ENCODE data around the gene MRFAP1.

MRFAP1 gene

GRCh38 chr4:6619116-6619465 is 21.4 kb upstream of the MRFAP1 start:
- TF ChIP-seq CTCF (IDR thresholded peaks at IDR 0.05; ENCODE audit: low read depth, low read length), result no peak
- TF ChIP-seq EZH2phosphoT487 (IDR thresholded peaks at IDR 0.05; ENCODE audit: low read depth), result no peak

GRCh38 chr4:6619466-6620255 is 20.8 kb upstream of the MRFAP1 start:
- Histone ChIP-seq H3K4me3 (ENCODE audit: low read length) (no peak overlapping the region), H3K4me1 (ENCODE audit: low read length) (no peaks in the 10 kb centered on the region), H3K4me2 (ENCODE audit: low read length) (no peak overlapping the region), H3K27me3 (ENCODE audit: low read depth, low read length) (no peaks in the 10 kb centered on the region), H3K9ac (ENCODE audit: low read length) (no peak overlapping the region), H4K20me1 (ENCODE audit: insufficient read depth, low read length) (no peaks in the 10 kb centered on the region), H3K9me3 (ENCODE audit: insufficient read depth, low read length) (no peaks in the 10 kb centered on the region), H3K79me2 (ENCODE audit: low read length) (no peaks in the 10 kb centered on the region), H2AFZ (ENCODE audit: low read depth, low read length) (no peak overlapping the region), H3K36me3 (replicated peaks; ENCODE audit: low read depth, low read length) (peaks cover 4% of the 10 kb centered on the region), H3K27ac (ENCODE audit: low read length) (no peak overlapping the region)
- TF ChIP-seq EZH2phosphoT487 (IDR thresholded peaks at IDR 0.05; ENCODE audit: low read depth), result no peak
- no peak for TF ChIP-seq CTCF (IDR thresholded peaks at IDR 0.05; ENCODE audit: low read depth, low read length)

More at GRCh38 chr4:6619116-6619465, 21.4 kb upstream of the MRFAP1 start:
- no peaks in the 10 kb centered on the region for H4K20me1 ChIP-seq (ENCODE audit: insufficient read depth, low read length)
- H3K4me3 ChIP-seq (ENCODE audit: low read length), result no peak overlapping the region
- peaks cover 4% of the 10 kb centered on the region for H3K36me3 ChIP-seq (replicated peaks; ENCODE audit: low read depth, low read length)
- H2AFZ ChIP-seq (ENCODE audit: low read depth, low read length), result no peak overlapping the region
- no peaks in the 10 kb centered on the region for H3K9me3 ChIP-seq (ENCODE audit: insufficient read depth, low read length)
- no peaks in the 10 kb centered on the region for H3K4me1 ChIP-seq (ENCODE audit: low read length)
- no peaks in the 10 kb centered on the region for H3K27me3 ChIP-seq (ENCODE audit: low read depth, low read length)
- no peak overlapping the region for H3K9ac ChIP-seq (ENCODE audit: low read length)
- H3K79me2 ChIP-seq (ENCODE audit: low read length), result no peaks in the 10 kb centered on the region
- no peak overlapping the region for H3K4me2 ChIP-seq (ENCODE audit: low read length)
- no peak overlapping the region for H3K27ac ChIP-seq (ENCODE audit: low read length)

GRCh38 chr4:6620296-6620695 is 20.2 kb upstream of the MRFAP1 start:
- Histone ChIP-seq H3K36me3 (replicated peaks; ENCODE audit: low read depth, low read length) (peaks cover 4% of the 10 kb centered on the region), H3K9ac (ENCODE audit: low read length) (no peak overlapping the region), H3K79me2 (ENCODE audit: low read length) (no peaks in the 10 kb centered on the region), H4K20me1 (ENCODE audit: insufficient read depth, low read length) (no peaks in the 10 kb centered on the region), H2AFZ (ENCODE audit: low read depth, low read length) (no peak overlapping the region), H3K4me2 (ENCODE audit: low read length) (no peak overlapping the region), H3K4me1 (ENCODE audit: low read length) (no peaks in the 10 kb centered on the region), H3K27me3 (ENCODE audit: low read depth, low read length) (no peaks in the 10 kb centered on the region), H3K27ac (ENCODE audit: low read length) (no peak overlapping the region), H3K9me3 (ENCODE audit: insufficient read depth, low read length) (no peaks in the 10 kb centered on the region), H3K4me3 (ENCODE audit: low read length) (no peak overlapping the region)
- TF ChIP-seq EZH2phosphoT487 (IDR thresholded peaks at IDR 0.05; ENCODE audit: low read depth), result no peak
- TF ChIP-seq CTCF (IDR thresholded peaks at IDR 0.05; ENCODE audit: low read depth, low read length), result no peak

- H3K27me3 ChIP-seq (ENCODE audit: low read depth, low read length), result no peaks in the 10 kb centered on the region
- no peak overlapping the region for H3K9ac ChIP-seq (ENCODE audit: low read length)
- no peaks in the 10 kb centered on the region for H3K9me3 ChIP-seq (ENCODE audit: insufficient read depth, low read length)
- H2AFZ ChIP-seq (ENCODE audit: low read depth, low read length), result no peak overlapping the region
- H3K27ac ChIP-seq (ENCODE audit: low read length), result no peak overlapping the region
- TF ChIP-seq CTCF (IDR thresholded peaks at IDR 0.05; ENCODE audit: low read depth, low read length) (no peak), EZH2phosphoT487 (IDR thresholded peaks at IDR 0.05; ENCODE audit: low read depth) (no peak)
- H3K36me3 ChIP-seq (replicated peaks; ENCODE audit: low read depth, low read length), result peaks cover 4% of the 10 kb centered on the region
- no peak overlapping the region for H3K4me3 ChIP-seq (ENCODE audit: low read length)
- H3K79me2 ChIP-seq (ENCODE audit: low read length), result no peaks in the 10 kb centered on the region
- H3K4me1 ChIP-seq (ENCODE audit: low read length), result no peaks in the 10 kb centered on the region
- no peaks in the 10 kb centered on the region for H4K20me1 ChIP-seq (ENCODE audit: insufficient read depth, low read length)
- no peak overlapping the region for H3K4me2 ChIP-seq (ENCODE audit: low read length)
Measured at GRCh38 chr4:6620891-6621555, 19.5 kb upstream of the MRFAP1 start.
